GM12865 (cell line): Measurements from ENCODE around the gene PRKACB.
"Not testable (repeated sequence)": the region's sequence is repeated elsewhere in the genome, so short reads cannot be mapped to it uniquely, and the experiment has no call there.

Source experiments
- DNase-seq: peaks from one replicate; pipeline ENCODE4 v3.0.0; 2010; ENCODE audit warnings: low read depth
- H3K4me3 ChIP-seq: 2 replicates; pipeline ENCODE4 v1.5.1; 2011; ENCODE audit warnings: mild to moderate bottlenecking, low read depth, low read length, control low read depth
- CTCF ChIP-seq: IDR thresholded peaks from 2 replicates; pipeline ENCODE4 v1.5.1; 2011; ENCODE audit warnings: low read length, control low read depth, low read depth, inconsistent platforms; ENCODE audit not compliant: insufficient read depth; ENCODE audit errors: missing control alignments

The PRKACB gene

GRCh38 chr1:84143796-84144565 lies at the start of gene PRKACB:
TSS of gene PRKACB (plus strand) at chr1:84144271. CDS start at chr1:84144362, 91 bp downstream.
- peak within 1 kb of the TSS; percentile 33; the same call in 1 of the 2 replicates for H3K4me3 ChIP-seq
- no peak for TF ChIP-seq CTCF
- peak; percentile 53 for DNase-seq

GRCh38 chr1:84095308-84095707 lies 48.8 kb upstream of the PRKACB start:
- TF ChIP-seq CTCF: no peak

GRCh38 chr1:84096176-84096575 lies 47.9 kb upstream of the PRKACB start:
- DNase-seq: no peak
- H3K4me3 ChIP-seq: no peak overlapping the region
- TF ChIP-seq CTCF: no peak

More at GRCh38 chr1:84095308-84095707, 48.8 kb upstream of the PRKACB start:
- H3K4me3 ChIP-seq: no peak overlapping the region
- DNase-seq: no peak

GRCh38 chr1:84101204-84101603 lies 42.9 kb upstream of the PRKACB start:
- no peak for DNase-seq
- H3K4me3 ChIP-seq: no peak overlapping the region
- TF ChIP-seq CTCF: no peak

GRCh38 chr1:84103197-84103992 lies 40.7 kb upstream of the PRKACB start:
- DNase-seq: peak; percentile 24
- no peak overlapping the region for H3K4me3 ChIP-seq
- no peak for TF ChIP-seq CTCF

- not testable (repeated sequence) for H3K4me3 ChIP-seq
- peak; percentile 41 for DNase-seq
These were observed 36.5 kb upstream of the PRKACB start for GRCh38 chr1:84107538-84107937.

- H3K4me3 ChIP-seq: no peak overlapping the region
- TF ChIP-seq CTCF: no peak
- DNase-seq: no peak
These were observed 36.1 kb upstream of the PRKACB start for GRCh38 chr1:84107955-84108354.
